Anterior cingulate cortex (tissue), 58 donors: Measurements from ENCODE around the gene PAEP.

Source experiments
- DNase-seq, 58 donors: peaks; one replicate each; lab custom pipeline; 2025; lab: John Stamatoyannopoulos, UW

Gene PAEP

DNA sequence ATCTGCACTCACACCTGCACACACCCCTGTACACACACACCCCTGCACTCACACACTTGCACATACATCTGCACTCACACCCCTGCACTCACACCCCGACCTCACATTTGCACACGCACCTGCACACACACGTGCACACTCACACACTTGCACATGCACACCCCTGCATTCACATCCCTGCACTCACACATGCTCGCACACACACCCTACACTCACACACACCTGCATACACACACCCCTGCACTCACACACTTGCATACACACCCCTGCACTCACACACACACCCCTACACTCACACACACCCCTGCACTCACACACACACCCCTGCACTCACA is 50.3 kb downstream of the PAEP start:
- DNase-seq = no peak

DNA sequence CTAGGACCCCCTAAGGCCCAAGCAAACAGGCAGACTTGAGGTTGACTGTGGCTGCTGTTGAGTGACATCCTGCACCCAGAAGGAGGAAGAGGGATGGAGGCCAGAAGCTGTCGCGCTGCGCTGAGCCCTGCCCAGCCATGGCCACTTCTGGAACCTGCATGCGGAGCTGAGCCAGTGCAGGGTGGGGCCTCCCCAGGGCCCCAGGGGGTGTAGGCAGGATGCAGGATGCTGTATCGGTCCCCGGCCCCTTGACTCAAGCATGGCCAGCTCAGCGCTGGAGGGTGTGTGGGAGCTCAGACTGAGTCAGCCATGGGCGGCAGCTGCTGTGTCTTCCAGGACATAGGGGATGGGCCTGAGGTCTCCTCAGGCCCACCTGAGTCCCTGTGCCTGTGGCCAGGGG is 50.9 kb downstream of the PAEP start:
- no peak for DNase-seq

DNA sequence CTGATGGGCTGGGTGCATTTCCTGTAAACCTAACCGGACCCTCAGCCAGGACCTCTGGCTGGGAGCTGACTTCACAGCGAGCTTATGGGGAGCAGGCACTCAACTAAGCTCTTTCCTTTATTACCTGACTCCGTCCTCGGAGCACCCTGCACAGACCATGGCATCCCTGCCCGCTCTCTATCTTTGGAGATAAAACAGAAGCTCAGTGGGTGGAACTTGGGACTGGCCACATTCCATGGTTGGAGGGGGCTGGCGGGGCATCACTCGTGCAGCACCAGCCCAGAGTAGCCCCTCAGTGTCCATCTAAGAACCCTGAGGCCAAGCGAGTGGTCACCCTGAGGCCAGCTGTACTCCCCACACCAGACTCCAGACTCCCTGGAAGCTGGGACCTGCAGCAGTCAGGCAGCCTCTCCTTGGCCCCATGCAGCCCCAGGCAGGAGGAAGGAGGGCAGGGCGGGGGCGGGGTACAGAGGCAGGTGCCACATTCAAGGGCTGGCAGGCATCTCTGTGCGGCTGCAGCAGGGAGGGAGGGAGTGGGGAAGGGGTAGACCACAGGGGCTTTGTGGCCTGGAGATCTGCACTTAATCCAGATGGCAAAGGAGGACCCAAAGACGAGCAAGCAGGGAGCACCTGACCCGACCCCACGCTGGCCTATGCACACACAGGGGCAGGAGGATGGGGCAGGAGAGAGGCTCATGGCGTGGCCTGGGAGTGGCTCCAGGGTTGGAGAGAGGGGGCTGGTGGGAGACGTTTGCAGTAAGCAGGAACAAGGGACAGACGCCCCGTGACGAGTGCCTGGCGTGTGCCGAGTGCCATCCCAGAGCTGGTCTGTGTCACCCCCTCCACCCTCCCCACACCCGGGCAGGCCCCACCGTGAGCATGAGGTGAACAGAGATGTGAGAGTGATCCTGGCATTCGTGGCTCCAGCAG is 51.7 kb downstream of the PAEP start:
- no peak for DNase-seq

DNA sequence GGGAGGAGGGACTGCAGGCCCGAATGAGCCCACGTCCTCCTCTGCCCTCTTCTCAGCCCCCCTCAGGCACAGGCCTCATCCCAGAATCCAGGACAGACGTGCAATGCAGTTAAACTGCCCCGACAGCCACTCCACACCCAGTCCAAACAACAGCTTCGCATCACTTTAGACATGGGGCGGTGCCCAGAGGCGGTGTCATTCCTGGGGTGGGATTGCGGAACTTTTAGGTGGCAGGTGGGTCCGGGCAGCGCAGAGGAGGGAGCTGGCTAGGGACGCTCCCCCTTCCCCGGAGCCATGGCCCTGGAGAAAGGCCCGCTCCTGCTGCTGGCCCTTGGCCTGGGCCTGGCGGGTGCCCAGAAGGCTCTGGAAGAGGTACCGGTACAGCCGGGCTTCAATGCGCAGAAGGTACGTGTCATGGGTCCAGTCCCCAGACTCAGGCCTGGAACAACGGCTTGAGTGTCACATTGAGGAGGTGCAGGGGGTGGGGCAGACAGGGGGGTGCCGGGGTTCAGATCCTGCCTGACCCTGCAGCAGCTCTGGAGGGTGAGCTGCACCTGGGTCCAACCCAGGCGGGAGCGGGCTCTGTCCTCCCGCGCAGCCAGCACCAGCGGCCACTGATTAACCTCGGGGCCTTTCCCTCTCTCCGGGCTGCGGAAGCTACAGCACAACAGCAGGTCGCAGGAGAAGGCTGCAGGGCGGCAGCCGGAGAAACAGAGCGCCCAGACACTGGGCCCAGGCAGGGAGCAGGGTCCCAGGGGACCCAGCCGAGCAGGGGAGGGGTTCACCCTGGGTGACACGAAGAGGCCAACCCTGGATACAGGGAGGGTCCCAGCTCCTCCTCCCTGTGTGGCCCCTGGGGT is 52.6 kb downstream of the PAEP start:
- no peak for DNase-seq

DNA sequence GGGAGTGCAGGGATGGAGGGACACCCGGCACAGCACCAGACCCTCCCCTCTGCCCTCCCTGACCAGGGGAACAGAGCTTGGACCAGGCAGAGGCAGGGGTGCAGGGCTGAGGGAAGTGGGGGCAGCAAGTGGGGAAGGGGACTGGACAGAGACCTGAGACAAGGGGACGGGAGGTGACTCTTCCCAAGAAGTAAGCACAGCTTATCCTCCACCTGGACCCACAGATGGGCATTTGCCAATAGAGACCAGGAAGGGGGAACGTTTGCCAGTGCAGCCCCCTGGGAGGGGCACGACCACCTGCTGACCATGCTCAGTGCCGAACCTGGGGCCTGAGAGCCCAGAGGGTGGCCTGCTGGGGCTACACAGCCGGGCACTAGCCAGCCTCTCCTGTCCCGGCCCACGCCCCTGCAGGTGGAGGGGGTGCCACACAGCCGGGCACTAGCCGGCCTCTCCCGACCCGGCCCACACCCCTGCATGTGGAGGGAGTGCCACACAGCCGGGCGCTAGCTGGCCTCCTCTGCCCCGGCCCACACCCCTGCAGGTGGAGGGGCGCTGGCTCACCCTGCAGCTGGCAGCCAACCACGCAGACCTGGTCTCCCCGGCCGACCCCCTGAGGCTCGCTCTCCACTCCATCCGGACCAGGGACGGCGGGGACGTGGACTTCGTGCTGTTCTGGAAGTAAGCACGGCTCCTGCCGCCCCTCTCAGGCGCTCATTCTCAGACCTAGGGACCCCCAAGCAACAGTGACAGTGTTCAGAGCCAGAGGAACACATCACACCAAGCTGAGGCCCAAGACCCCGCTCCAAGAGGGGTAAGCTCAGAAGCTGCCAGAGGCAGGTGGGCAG is 53.5 kb downstream of the PAEP start:
- no peak for DNase-seq

DNA sequence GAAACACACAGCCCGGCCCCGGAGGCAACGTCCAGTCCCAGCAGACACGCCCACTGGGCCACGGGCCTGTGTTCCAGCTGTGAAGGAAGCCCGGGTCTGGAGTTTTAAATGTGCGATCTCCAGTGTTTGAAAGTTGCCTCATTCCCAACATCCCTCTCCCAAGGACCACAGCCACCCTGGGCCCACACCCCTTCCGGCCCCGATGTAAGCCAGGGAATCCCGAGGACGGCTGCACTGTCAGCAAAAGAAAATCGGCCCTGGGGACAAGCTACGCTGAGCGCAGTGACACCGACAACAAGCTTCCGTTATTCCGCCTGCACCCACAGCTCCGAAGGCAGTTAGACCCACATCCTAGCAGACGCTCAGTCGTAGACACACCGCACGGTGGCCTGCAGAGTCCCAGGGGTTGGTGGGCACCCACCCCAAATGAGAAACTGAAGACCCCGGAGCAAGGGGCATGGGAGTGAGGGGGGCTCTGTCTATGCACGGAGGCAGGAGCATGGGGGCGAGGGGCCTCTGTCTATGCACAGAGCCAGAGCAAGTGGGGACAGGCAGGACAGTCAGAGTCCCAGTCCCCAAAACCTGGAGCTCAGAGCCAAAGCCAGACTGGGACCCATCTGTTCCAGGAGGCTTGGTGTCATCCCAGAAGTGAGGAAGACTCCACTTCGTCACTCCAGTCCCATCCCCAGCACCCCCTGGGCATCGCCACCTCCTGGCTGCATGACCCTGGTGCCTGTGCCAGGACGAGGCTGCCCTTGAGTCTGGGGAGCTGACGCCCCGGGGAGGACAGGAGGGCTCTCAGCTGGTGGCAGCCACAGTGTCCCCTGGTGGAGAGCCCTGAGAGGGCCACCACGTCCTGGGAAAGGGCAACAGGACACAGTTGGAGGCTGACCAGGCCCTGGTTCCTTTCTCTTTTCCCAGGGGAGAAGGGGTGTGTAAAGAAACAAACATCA is 54.4 kb downstream of the PAEP start:
- DNase-seq = no peak
